GM18508 (cell line): ENCODE results near the gene STX12.
"Not testable (repeated sequence)": the region's sequence is repeated elsewhere in the genome, so short reads cannot be mapped to it uniquely, and the experiment has no call there.

Source experiments
- ATAC-seq: cut with Tn5 transposase; IDR thresholded peaks from one replicate; pipeline ENCODE4 v1.9.1; 2021; ENCODE audit warnings: moderate number of reproducible peaks; ENCODE audit not compliant: insufficient read depth, unreplicated experiment

STX12 gene

GRCh38 chr1:27864264-27864895, 91.4 kb downstream of the STX12 start:
- no peak for ATAC-seq

- ATAC-seq: no peak
These were observed 92.8 kb downstream of the STX12 start for GRCh38 chr1:27865821-27866220.

- ATAC-seq: no peak
These were observed 95.5 kb downstream of the STX12 start for GRCh38 chr1:27868556-27868931.

GRCh38 chr1:27868932-27869718, 96.1 kb downstream of the STX12 start:
- ATAC-seq: peak; percentile 40

- ATAC-seq: no peak
These were observed 96.7 kb downstream of the STX12 start for GRCh38 chr1:27869719-27870085.

- not testable (repeated sequence) for ATAC-seq
These were observed 98.1 kb downstream of the STX12 start for GRCh38 chr1:27871076-27871475.

GRCh38 chr1:27872059-27872801, 99.2 kb downstream of the STX12 start, which contains the start of gene THEMIS2:
TSS of gene THEMIS2 (plus strand) at chr1:27872544. CDS start at chr1:27872572, 28 bp downstream.
- ATAC-seq: no peak

- no peak for ATAC-seq
These were observed 100.0 kb downstream of the STX12 start for GRCh38 chr1:27872802-27873551.

- no peak for ATAC-seq
These were observed 100.8 kb downstream of the STX12 start for GRCh38 chr1:27873671-27874384.
